ENCODE measurements around the gene LRRC71. TPM values are rescaled to one million over a fixed set of nuclear protein-coding genes. Genes with fewer than 3 reads are reported as not detected.

Gene LRRC71
- total and polyA plus RNA-seq, 2 of the 8 experiments (the other 6 are each of a cell fraction or from before 2014, with no cell fraction given): 0.05 TPM; not detected in 1

GRCh38 chr1:156893048-156893953, 27.1 kb upstream of the LRRC71 start, which contains the start of gene PEAR1:
Gene PEAR1, plus strand, starts transcription at chr1:156893718. Its CDS starts 10,209 bp downstream, at chr1:156903927.
- DNase-seq (ENCODE audit: low read depth in 1 of 2, low spot score in 2 of 2): peak in 1 of 2 experiments; percentile 78
- Histone ChIP-seq H3K9me3 (ENCODE audit: insufficient read depth in 2 of 2, low read depth in 1 of 2, low read length in 1 of 2) (no peaks in the 10 kb centered on the region), H3K56ac (replicated peaks; ENCODE audit: insufficient read length, low read depth, low read length) (no peak within 1 kb of the TSS), H3K9ac (replicated peaks in 1 of 4; ENCODE audit: extremely low read depth in 1 of 4, low read depth in 3 of 4, low read length in 3 of 4) (no peak within 1 kb of the TSS), H3K27ac (ENCODE audit: low read depth, low read length) (no peak within 1 kb of the TSS), H2BK15ac (ENCODE audit: low read length) (no peak within 1 kb of the TSS), H2AFZ (ENCODE audit: low read length) (no peak within 1 kb of the TSS), H3K23me2 (ENCODE audit: low read depth, low read length) (peaks cover 2% of the 10 kb centered on the region; the same call in 1 of the 2 replicates), H2BK120ac (replicated peaks; ENCODE audit: low read depth, low read length) (no peak within 1 kb of the TSS), H4K91ac (replicated peaks; ENCODE audit: insufficient read length, low read length) (peak within 1 kb of the TSS; percentile 77), H2BK12ac (ENCODE audit: low read depth, low read length) (0 out of 2 replicates have a peak within 1 kb of the TSS, but pooled peaks have one; percentile 68), H4K8ac (ENCODE audit: extremely low read depth, insufficient read depth, low read length) (peak within 1 kb of the TSS; percentile 54), H3K4me1 (replicated peaks in 1 of 4; ENCODE audit: control insufficient read depth in 3 of 4, insufficient read depth in 4 of 4, low read length in 3 of 4) (peaks cover 0 to 10% (median 5%) of the 10 kb centered on the region in 4 experiments; a peak in 4 of 7 replicates), H4K5ac (ENCODE audit: insufficient read length, low read depth, low read length) (no peak within 1 kb of the TSS), H3K23ac (ENCODE audit: insufficient read length) (no peak within 1 kb of the TSS), H3K79me2 (ENCODE audit: control insufficient read depth in 1 of 2, insufficient read depth in 2 of 2, low read length in 2 of 2) (no peaks in the 10 kb centered on the region), H3K27me3 (replicated peaks in 1 of 4; ENCODE audit: control insufficient read depth in 3 of 4, extremely low read depth in 1 of 4, insufficient read depth in 3 of 4, low read length in 3 of 4) (peaks cover 8 to 52% (median 44%) of the 10 kb centered on the region in 4 experiments), H2BK5ac (ENCODE audit: low read depth, low read length) (no peak within 1 kb of the TSS), H3K18ac (ENCODE audit: extremely low read depth, low read length) (0 out of 2 replicates have a peak within 1 kb of the TSS, but pooled peaks have one; percentile 65), H2BK20ac (ENCODE audit: low read length) (no peak within 1 kb of the TSS), H4K20me1 (replicated peaks in 1 of 2; ENCODE audit: control insufficient read depth in 1 of 2, insufficient read depth in 2 of 2, low read length in 2 of 2) (no peaks in the 10 kb centered on the region), H3K14ac (ENCODE audit: insufficient read length) (no peak within 1 kb of the TSS), H3K4ac (replicated peaks; ENCODE audit: insufficient read length, low read depth, low read length) (no peak within 1 kb of the TSS), H2AK5ac (ENCODE audit: low read depth, low read length) (no peak within 1 kb of the TSS), H3K4me2 (ENCODE audit: insufficient read depth in 1 of 2, low read depth in 2 of 2, low read length in 2 of 2) (peak within 1 kb of the TSS; percentile 37 to 76), H3K4me3 (ENCODE audit: extremely low read depth in 1 of 4, insufficient read depth in 2 of 4, low read depth in 3 of 4, low read length in 4 of 4) (peak within 1 kb of the TSS; percentile 7 to 55 (median 15); a peak in 7 of 8 replicates), H3K36me3 (ENCODE audit: control insufficient read depth in 2 of 4, insufficient read depth in 4 of 4, low read length in 3 of 4) (no peaks in the 10 kb centered on the region), H3K79me1 (ENCODE audit: low read depth, low read length) (no peaks in the 10 kb centered on the region)
- POLR2A ChIA-PET (ENCODE audit: partially characterized antibody): interaction anchor here (1.5 to 2.3 kb wide), 2 partner anchors 34 kb away, joined by 6 to 7 read pairs; no protein-coding TSS in a partner anchor
- no peak for FAIRE-seq
- CTCF ChIA-PET (ENCODE audit: partially characterized antibody): interaction anchor here (0.5 to 31.4 kb wide), 24 partner anchors 8 to 1123 kb away, joined by 3 to 719 read pairs (median 8); partner anchors contain the start of genes INSRR, LRRC71 and NTRK1
- 13% methylated on average over 42 of the region's 60 CpGs; no CpG with 5 or more reads in 1 of the 2 experiments for WGBS, 2 experiments (ENCODE audit: extremely low coverage in 1 of 2, insufficient coverage in 1 of 2, insufficient read length in 1 of 2, insufficient replicate concordance in 2 of 2, low coverage in 1 of 2, low lambda C conversion rate in 2 of 2, missing lambda C conversion rate in 1 of 2)
- TF ChIP-seq CEBPB (IDR thresholded peaks at IDR 0.05; ENCODE audit: low read depth, low read length) (no peak), CTCF (IDR thresholded peaks at IDR 0.05; ENCODE audit: control extremely low read depth in 1 of 3, insufficient read depth in 1 of 3, low read depth in 1 of 3, low read length in 3 of 3) (peak; percentile 18 to 49 (median 49)), HDAC2 (IDR thresholded peaks at IDR 0.05; ENCODE audit: borderline replicate concordance in 1 of 2, low read depth in 2 of 2, low read length in 2 of 2) (peak in 1 of 2 experiments; percentile 86; a peak in 2 of 4 replicates), HDAC6 (IDR thresholded peaks at IDR 0.05; ENCODE audit: low read depth, low read length) (no peak), KDM1A (IDR thresholded peaks at IDR 0.05; ENCODE audit: borderline replicate concordance, low read length) (peak; percentile 98), RNF2 (IDR thresholded peaks at IDR 0.05; ENCODE audit: borderline replicate concordance, low read depth, low read length, missing control alignments, poor library complexity, severe bottlenecking) (peak; percentile 5)
